Measurements from ENCODE around the gene AFM. TPM values are rescaled to one million over a fixed set of nuclear protein-coding genes. Genes with fewer than 3 reads are reported as not detected.

Gene AFM
- total RNA-seq, 1 experiment from 2014 or later, result not detected

DNA sequence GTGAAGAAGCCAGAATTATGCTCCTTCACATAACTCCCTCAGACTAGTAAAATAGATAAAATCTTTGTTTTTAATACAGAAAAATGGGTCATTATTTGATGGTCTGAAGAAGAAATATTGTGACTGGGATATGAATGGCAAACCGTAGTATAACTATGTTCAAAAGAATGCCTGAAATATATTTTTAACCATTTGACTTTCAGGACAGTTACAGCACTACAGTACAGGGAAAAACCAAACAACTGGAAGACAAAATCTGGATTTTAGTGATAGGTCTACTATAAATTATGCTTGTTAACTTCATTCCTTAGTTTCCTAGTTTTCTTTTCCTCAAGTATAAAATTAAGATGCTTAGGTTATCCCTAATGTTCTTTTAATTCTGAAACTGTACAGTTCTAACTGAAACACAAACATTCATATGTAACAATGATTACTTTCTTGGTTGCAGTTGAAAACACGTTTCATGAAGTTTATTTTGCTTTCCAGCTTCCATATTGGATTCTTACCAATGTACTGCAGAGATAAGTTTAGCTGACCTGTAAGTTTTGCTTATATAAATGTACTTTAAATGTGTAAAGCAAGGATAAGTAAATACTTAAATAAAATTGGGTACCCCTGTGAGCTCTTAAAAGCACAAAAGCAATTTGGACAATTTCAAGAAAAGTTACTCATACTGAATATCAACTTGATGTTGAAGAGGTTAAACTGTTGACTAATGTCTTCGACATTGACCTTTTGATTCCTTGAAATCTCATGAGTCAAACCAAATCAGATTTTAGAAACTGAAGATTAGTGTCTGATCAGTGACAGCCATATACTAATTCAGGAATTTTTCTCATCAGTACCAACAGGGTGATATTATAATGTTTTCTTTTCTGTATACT is 44.6 kb upstream of the AFM start:
- H3K4me2 ChIP-seq (ENCODE audit: low read length), result no peak overlapping the region
- TF ChIP-seq, protein P1, sequence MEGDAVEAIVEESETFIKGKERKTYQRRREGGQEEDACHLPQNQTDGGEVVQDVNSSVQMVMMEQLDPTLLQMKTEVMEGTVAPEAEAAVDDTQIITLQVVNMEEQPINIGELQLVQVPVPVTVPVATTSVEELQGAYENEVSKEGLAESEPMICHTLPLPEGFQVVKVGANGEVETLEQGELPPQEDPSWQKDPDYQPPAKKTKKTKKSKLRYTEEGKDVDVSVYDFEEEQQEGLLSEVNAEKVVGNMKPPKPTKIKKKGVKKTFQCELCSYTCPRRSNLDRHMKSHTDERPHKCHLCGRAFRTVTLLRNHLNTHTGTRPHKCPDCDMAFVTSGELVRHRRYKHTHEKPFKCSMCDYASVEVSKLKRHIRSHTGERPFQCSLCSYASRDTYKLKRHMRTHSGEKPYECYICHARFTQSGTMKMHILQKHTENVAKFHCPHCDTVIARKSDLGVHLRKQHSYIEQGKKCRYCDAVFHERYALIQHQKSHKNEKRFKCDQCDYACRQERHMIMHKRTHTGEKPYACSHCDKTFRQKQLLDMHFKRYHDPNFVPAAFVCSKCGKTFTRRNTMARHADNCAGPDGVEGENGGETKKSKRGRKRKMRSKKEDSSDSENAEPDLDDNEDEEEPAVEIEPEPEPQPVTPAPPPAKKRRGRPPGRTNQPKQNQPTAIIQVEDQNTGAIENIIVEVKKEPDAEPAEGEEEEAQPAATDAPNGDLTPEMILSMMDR (IDR thresholded peaks at IDR 0.05 in 2 of 3, conservative IDR thresholded peaks at IDR 0.05 in 1 of 3; ENCODE audit: borderline replicate concordance in 1 of 3, insufficient read depth in 1 of 3, low read depth in 2 of 3, low read length in 2 of 3), result no peak
- TF ChIP-seq YY1 (IDR thresholded peaks at IDR 0.05; ENCODE audit: extremely low read depth, insufficient replicate concordance, low read depth, low read length) (no peak), JUND (IDR thresholded peaks at IDR 0.05) (no peak), POLR2AphosphoS5 (IDR thresholded peaks at IDR 0.05; ENCODE audit: low read depth, low read length) (no peak), ELF1 (IDR thresholded peaks at IDR 0.05; ENCODE audit: borderline replicate concordance, low read depth) (no peak), ZNF274 (IDR thresholded peaks at IDR 0.05; ENCODE audit: low read depth, low read length) (no peak), CBX3 (IDR thresholded peaks at IDR 0.05; ENCODE audit: low read depth) (no peak), EGR1 (IDR thresholded peaks at IDR 0.05; ENCODE audit: low read depth) (no peak), SP1 (IDR thresholded peaks at IDR 0.05; ENCODE audit: low read depth) (no peak), SIN3A (IDR thresholded peaks at IDR 0.05; ENCODE audit: low read depth) (no peak), ATF3 (IDR thresholded peaks at IDR 0.05) (no peak), FOSL1 (IDR thresholded peaks at IDR 0.05; ENCODE audit: low read depth) (no peak)
- TF ChIP-seq, protein P2, sequence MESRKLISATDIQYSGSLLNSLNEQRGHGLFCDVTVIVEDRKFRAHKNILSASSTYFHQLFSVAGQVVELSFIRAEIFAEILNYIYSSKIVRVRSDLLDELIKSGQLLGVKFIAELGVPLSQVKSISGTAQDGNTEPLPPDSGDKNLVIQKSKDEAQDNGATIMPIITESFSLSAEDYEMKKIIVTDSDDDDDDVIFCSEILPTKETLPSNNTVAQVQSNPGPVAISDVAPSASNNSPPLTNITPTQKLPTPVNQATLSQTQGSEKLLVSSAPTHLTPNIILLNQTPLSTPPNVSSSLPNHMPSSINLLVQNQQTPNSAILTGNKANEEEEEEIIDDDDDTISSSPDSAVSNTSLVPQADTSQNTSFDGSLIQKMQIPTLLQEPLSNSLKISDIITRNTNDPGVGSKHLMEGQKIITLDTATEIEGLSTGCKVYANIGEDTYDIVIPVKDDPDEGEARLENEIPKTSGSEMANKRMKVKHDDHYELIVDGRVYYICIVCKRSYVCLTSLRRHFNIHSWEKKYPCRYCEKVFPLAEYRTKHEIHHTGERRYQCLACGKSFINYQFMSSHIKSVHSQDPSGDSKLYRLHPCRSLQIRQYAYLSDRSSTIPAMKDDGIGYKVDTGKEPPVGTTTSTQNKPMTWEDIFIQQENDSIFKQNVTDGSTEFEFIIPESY (IDR thresholded peaks at IDR 0.05; ENCODE audit: extremely low read depth, insufficient replicate concordance, low read length), result no peak
- no peak overlapping the region for H3K9ac ChIP-seq (ENCODE audit: low read length)
- ATAC-seq (no peak), DNase-seq (ENCODE audit: low read depth, low spot score) (no peak)
- no peaks in the 10 kb centered on the region for H3K9me3 ChIP-seq (ENCODE audit: control insufficient read depth in 1 of 2, insufficient read depth in 1 of 2, low read depth in 1 of 2, low read length in 2 of 2)
- ChIA-PET RAD21 (ENCODE audit: low non-redundant PET in 1 of 2, low total read pairs in 2 of 2, uncharacterized antibody in 2 of 2, unreplicated experiment in 2 of 2) (no interaction called here), POLR2A (no interaction called here), CTCF (interaction anchor here (2.0 kb wide), 1 partner anchor 9 kb away, joined by 10 read pairs; no protein-coding TSS in a partner anchor)
- H4K20me1 ChIP-seq (ENCODE audit: insufficient read depth), result no peaks in the 10 kb centered on the region
- no peak overlapping the region for H2AFZ ChIP-seq (ENCODE audit: low read depth, low read length, poor library complexity, severe bottlenecking)
- no peaks in the 10 kb centered on the region for H3K36me3 ChIP-seq (ENCODE audit: control insufficient read depth in 1 of 2, insufficient read depth in 2 of 2, low read length in 2 of 2)
- no peaks in the 10 kb centered on the region for H3K4me1 ChIP-seq (ENCODE audit: control insufficient read depth in 1 of 2, insufficient read depth in 2 of 2, low read length in 2 of 2)
- H3K79me2 ChIP-seq (ENCODE audit: insufficient read depth, low read length), result no peaks in the 10 kb centered on the region
- H3K27me3 ChIP-seq (ENCODE audit: insufficient read depth, low read length), result no peaks in the 10 kb centered on the region
- no TSS peak for BruUV-seq (replicated peaks)
- no peak overlapping the region for H3K27ac ChIP-seq (ENCODE audit: low read depth, low read length)
- no peaks in the 10 kb centered on the region for H3K9me2 ChIP-seq (ENCODE audit: insufficient read depth)
- intact Hi-C loops (cut with micrococcal nuclease), result no loop called here
- H3K4me3 ChIP-seq (replicated peaks in 1 of 2; ENCODE audit: low read depth in 1 of 2, low read length in 2 of 2), result no peak overlapping the region

All from HCT116 (cell line).